Mesothelial cell of epicardium (in vitro differentiated cells): ENCODE data around the gene SCAMP4. TPM values are rescaled to one million over a fixed set of nuclear protein-coding genes. Genes with fewer than 3 reads are reported as not detected.

Source experiments
- DNase-seq, 2 experiments: peaks; one replicate each; pipeline ENCODE4 v3.0.0; 2021; ENCODE audit warnings: low spot score in 2 of 2; ENCODE audit not compliant: unreplicated experiment in 2 of 2
- H3K27ac Mint-ChIP-seq: 2 replicates; pipeline ENCODE4 v1.8.0; 2021; ENCODE audit warnings: mixed read lengths
- H3K27me3 Mint-ChIP-seq: 2 replicates; pipeline ENCODE4 v1.8.0; 2021; ENCODE audit warnings: low read depth, mixed read lengths
- H3K36me3 Mint-ChIP-seq: 2 replicates; pipeline ENCODE4 v1.8.0; 2021; ENCODE audit warnings: mixed read lengths
- H3K4me1 Mint-ChIP-seq: 2 replicates; pipeline ENCODE4 v1.8.0; 2021; ENCODE audit warnings: mixed read lengths
- H3K4me3 Mint-ChIP-seq: 2 replicates; pipeline ENCODE4 v1.8.0; 2021; ENCODE audit warnings: mild to moderate bottlenecking, moderate library complexity, mixed read lengths
- H3K9me3 Mint-ChIP-seq: 2 replicates; pipeline ENCODE4 v1.8.0; 2021; ENCODE audit warnings: mixed read lengths
- CTCF ChIP-seq: fragments of 200-600 bp; sonication (generic); IDR thresholded peaks from one replicate; pipeline ENCODE4 v1.5.0; 2021; ENCODE audit warnings: antibody characterized with exemption; ENCODE audit not compliant: unreplicated experiment
- total RNA-seq: library from RNA; stranded (reverse); gene quantifications from 3 replicates; pipeline ENCODE4 v1.2.1, GENCODE V29; 2021

Gene SCAMP4
- total RNA-seq, 1 donor from 2014 or later, result 97.7 TPM

- Mint-ChIP-seq H3K27ac (peak overlapping the region; percentile 96), H3K27me3 (no peaks in the 10 kb centered on the region), H3K4me3 (peak overlapping the region; percentile 83), H3K36me3 (no peaks in the 10 kb centered on the region), H3K4me1 (peaks cover 25% of the 10 kb centered on the region), H3K9me3 (no peaks in the 10 kb centered on the region)
- no peak for TF ChIP-seq CTCF
- DNase-seq, result no peak
Measured at GRCh38 chr19:1904860-1905109, 414 bp upstream of the SCAMP4 start.

DNA sequence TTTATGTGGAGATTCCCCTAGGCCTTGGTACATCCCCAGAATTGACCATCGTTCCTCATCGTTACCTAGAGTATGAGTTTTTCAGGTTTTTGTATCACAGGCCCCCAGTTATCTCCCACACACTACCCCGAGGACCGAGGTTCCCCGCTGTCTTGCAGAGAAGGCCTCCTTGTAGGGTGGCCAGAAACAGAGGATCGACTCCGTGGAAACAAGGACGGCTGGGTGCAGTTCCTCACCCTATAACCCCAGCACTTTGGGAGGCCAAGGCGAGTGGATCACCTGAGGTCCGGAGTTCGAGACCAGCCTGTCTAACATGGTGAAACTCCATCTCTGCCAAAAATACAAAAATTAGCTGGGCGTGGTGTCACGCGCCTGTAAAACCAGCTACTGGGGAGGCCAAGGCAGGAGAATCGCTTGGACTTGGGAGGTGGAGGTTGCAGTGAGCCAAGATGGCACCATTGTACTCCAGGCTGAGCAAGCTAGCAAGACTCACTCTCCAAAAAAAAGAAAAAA, 720 bp downstream of the SCAMP4 start:
- H3K4me1 Mint-ChIP-seq, result peaks cover 29% of the 10 kb centered on the region
- peak overlapping the region; percentile 83 for H3K4me3 Mint-ChIP-seq
- H3K27ac Mint-ChIP-seq, result peak overlapping the region; percentile 98
- H3K9me3 Mint-ChIP-seq, result no peaks in the 10 kb centered on the region
- TF ChIP-seq CTCF, result no peak
- peaks cover 4% of the 10 kb centered on the region for H3K36me3 Mint-ChIP-seq
- no peak for DNase-seq
- H3K27me3 Mint-ChIP-seq, result no peaks in the 10 kb centered on the region

- peaks cover 29% of the 10 kb centered on the region for H3K4me1 Mint-ChIP-seq
- peaks cover 4% of the 10 kb centered on the region for H3K36me3 Mint-ChIP-seq
- H3K4me3 Mint-ChIP-seq, result peak overlapping the region; percentile 30
- no peaks in the 10 kb centered on the region for H3K27me3 Mint-ChIP-seq
- no peak for TF ChIP-seq CTCF
- no peaks in the 10 kb centered on the region for H3K9me3 Mint-ChIP-seq
- no peak overlapping the region for H3K27ac Mint-ChIP-seq
- no peak for DNase-seq
Measured at GRCh38 chr19:1906985-1907562, 1.9 kb downstream of the SCAMP4 start.

GRCh38 chr19:1907563-1908363, 2.6 kb downstream of the SCAMP4 start:
- Mint-ChIP-seq H3K27me3 (no peaks in the 10 kb centered on the region), H3K36me3 (peaks cover 4% of the 10 kb centered on the region), H3K27ac (no peak overlapping the region), H3K4me3 (no peak overlapping the region), H3K9me3 (no peaks in the 10 kb centered on the region), H3K4me1 (peaks cover 29% of the 10 kb centered on the region)
- no peak for TF ChIP-seq CTCF
- no peak for DNase-seq

GRCh38 chr19:1908364-1908678, 3.1 kb downstream of the SCAMP4 start:
- no peak for TF ChIP-seq CTCF
- Mint-ChIP-seq H3K4me3 (no peak overlapping the region), H3K27ac (no peak overlapping the region), H3K27me3 (no peaks in the 10 kb centered on the region), H3K4me1 (peaks cover 24% of the 10 kb centered on the region), H3K36me3 (peaks cover 7% of the 10 kb centered on the region), H3K9me3 (no peaks in the 10 kb centered on the region)
- no peak for DNase-seq
